HEK293 (cell line): Measurements from ENCODE around the gene TMC4.
"Not testable (repeated sequence)": the region's sequence is repeated elsewhere in the genome, so short reads cannot be mapped to it uniquely, and the experiment has no call there.

Source experiments
- AEBP2 ChIP-seq: fragments of 450-650 bp; formaldehyde crosslinking; IDR thresholded peaks from 2 replicates; pipeline ENCODE4 v1.5.1; 2016; ENCODE audit warnings: missing biosample characterization, missing genetic modification characterization, borderline replicate concordance
- CTCF ChIP-seq: fragments of 450-650 bp; formaldehyde crosslinking; IDR thresholded peaks from 2 replicates; pipeline ENCODE4 v1.5.1; 2016; ENCODE audit warnings: missing biosample characterization, missing genetic modification characterization
- WT1 ChIP-seq: fragments of 450-650 bp; formaldehyde crosslinking; IDR thresholded peaks from 2 replicates; pipeline ENCODE4 v1.5.1; 2016; ENCODE audit warnings: missing biosample characterization, missing genetic modification characterization
- YY1 ChIP-seq: fragments of 450-650 bp; formaldehyde crosslinking; IDR thresholded peaks from 2 replicates; pipeline ENCODE4 v1.5.1; 2018; ENCODE audit warnings: missing biosample characterization, missing genetic modification characterization
- ZNF146 ChIP-seq: fragments of 450-650 bp; formaldehyde crosslinking; IDR thresholded peaks from 2 replicates; pipeline ENCODE4 v1.5.1; 2016; ENCODE audit warnings: missing biosample characterization, missing genetic modification characterization
- ZSCAN4 ChIP-seq: fragments of 450-650 bp; formaldehyde crosslinking; IDR thresholded peaks from 2 replicates; pipeline ENCODE4 v1.5.1; 2017; ENCODE audit warnings: missing biosample characterization, missing genetic modification characterization

GRCh38 chr19:54221947-54222346, 49.0 kb upstream of the TMC4 start:
- TF ChIP-seq ZNF146; CTCF (tag by site-specific recombination); AEBP2; YY1; WT1; ZSCAN4 (tag by site-specific recombination): not testable (repeated sequence)
